Fibroblast of skin of right biceps (primary cell): ENCODE results near the gene CLDN1.

Source experiments
- DNase-seq: peaks from one replicate; pipeline ENCODE4 v3.0.0-alpha.2; 2013

CLDN1 gene, protein sequence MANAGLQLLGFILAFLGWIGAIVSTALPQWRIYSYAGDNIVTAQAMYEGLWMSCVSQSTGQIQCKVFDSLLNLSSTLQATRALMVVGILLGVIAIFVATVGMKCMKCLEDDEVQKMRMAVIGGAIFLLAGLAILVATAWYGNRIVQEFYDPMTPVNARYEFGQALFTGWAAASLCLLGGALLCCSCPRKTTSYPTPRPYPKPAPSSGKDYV

DNA sequence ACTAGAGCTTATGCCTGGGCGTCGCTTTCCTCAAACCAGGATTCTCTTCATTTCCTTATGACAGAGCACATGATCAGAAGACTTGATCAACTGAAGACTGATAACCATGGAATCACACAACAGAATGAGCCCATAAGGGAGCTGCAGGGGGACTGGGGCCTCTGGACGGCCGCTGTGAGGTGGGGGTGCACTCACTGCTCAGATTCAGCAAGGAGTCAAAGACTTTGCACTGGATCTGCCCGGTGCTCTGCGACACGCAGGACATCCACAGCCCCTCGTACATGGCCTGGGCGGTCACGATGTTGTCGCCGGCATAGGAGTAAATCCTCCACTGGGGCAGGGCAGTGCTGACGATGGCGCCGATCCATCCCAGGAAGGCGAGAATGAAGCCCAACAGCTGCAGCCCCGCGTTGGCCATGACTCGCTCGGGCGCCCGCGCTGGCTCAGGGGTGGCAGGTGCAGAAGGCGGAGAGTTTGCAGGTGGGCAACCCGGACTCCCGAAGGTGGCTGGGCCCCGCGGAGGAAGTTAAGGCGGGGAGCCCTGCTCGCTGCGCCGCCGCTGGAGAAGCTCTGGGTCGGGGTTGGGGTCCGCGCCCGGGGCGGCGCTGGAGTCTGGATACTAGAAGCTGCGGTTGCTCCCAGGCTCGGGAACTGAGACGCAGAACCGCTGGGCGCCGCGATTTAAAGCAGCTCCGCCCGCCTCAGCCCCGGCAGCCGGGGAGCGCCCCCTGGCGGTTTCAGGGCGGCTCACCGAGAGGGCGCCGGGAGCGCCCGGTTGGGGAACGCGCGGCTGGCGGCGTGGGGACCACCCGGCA is at the start of gene CLDN1:
Gene CLDN1, minus strand, starts transcription at position 658 of the 815 bp plus-strand sequence. Its CDS starts 240 bp downstream, at position 418.
- peak; percentile 71 for DNase-seq

DNA sequence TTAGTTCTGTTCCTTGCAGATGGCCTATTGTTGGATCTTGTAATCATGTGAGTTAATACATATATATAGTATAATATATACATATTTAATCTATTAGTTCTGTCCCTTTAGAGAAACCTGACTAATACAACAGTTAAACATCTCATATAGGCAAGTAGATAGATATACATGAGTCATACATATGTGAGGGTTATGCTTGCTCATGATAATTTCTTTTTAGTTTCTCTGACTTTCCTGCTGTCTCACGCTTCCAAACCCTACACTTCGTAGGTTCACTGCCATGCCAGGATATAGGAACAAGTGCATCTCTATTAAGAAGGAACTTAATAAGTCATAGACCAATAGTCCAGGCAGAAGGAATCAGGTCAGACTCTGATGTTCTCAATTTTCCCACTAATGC is 48.9 kb upstream of the CLDN1 start:
- no peak for DNase-seq

DNA sequence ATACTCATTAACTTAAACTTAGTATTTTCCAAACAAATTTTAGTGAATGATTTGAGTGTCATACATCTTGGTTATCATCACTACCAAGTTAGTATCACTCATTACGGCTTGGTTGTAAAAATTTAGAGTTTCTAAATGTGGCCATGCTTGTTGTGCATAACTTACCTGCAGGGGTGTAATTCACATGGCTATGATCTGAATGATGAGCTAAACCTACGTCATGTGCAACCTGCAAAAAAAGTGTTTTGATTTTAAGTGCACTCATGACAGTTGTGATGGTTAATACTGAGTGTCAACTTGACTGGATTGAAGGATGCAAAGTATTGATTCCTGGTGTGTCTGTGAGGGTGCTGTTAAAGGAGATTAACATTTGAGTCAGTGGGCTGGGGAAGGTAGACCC is 48.1 kb upstream of the CLDN1 start:
- DNase-seq = no peak

DNA sequence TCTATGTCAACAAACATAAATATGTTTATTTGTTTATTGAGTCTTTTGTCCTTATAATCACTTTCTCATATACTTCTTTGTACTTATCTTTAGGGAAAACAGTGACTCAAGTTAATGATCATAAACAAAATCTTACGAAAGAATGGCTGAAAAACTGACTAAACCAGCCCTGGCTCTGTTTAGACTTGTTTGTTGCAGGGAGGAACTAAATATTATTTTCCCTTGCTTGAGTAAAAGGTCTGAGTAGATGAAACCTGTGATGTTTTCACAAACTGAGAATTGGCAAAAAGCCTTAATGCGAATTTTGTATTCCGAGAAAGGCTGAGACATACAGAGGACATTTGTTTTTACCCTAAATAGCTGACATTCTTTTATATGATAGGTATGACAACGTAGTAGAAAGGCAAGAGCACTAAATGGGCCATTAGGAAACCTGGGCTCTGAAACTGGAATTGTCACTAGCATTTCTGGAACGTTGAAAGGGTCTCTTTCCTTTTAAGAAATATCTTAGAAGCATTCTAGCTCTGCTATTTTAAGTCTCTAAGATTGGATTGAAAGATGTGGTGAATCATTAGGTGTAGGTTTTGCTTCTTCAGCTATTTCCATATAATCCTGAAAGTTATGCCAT is 47.5 kb upstream of the CLDN1 start:
- DNase-seq = no peak

DNA sequence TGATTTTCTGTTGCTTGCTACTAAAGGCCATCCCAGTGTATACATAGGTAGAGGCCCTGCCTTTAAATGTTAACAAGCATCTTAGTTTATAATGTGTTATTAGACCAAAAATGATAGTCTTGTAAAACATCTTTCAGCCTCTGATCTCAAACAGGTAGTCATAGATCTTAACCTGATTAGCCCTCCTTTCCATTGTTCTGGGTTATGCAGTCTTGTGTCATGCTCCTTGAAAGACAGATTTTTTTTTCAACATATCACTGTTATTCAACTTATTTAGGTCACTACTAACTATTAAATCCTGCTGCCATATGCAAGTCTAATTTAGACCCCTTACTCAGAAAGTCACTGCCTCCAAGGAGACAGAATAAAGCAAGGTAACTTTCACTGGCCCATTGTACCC is 46.6 kb upstream of the CLDN1 start:
- no peak for DNase-seq

DNA sequence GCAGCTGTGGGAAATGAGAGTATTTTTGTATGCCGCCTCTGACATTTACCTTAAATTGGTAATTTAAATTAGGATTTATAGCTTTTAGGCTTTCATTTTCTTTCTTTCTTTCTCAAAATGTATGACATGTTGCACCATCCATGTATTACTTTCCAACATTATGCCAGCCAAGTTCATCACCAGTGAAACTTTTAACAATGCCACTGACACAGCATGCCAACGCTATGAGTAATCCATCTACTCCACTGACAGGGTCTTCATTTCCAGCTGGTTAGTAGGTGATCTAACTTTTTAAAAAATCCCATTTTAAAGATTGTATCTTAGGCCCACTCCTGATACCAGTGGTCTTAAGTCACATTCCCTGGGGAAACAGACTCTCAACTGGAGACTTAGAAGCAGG is 43.9 kb upstream of the CLDN1 start:
- peak; percentile 35 for DNase-seq

DNA sequence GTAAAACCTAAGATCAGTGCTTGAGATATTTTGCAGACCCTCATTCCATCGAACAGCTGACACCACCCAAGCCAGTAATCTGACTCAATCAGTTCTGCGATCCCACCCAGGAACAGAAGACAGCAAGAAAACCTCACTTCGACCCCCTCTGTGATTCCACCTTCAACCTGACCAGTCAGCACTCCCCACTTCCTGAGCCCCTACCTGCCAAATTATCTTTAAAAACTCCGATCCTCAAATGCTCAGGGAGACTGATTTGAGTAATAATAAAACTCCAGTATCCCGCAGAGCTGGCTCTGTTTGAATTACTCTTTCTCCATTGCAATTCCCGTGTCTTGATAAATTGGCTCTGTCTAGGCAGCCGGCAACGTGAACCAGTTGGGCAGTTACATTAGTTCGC is 40.0 kb upstream of the CLDN1 start:
- no peak for DNase-seq

DNA sequence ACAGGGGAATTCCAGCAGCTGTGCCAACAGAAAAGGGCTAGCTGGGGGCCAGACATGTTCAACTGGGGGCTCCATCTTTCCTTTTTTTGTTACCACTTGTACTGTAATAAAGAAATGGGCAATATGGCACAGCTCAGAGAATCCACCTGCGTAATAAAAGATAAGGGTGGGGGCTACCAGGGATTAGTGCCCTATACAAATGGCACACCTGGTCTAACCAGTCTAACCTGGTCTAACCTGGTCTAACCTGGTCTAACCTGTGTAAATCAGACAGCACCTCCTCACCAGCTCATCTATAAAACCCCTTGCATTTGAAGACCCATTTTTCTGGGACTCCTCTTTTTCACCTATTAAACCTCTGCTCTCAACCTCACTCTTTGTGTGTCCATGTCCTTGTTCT is 39.5 kb upstream of the CLDN1 start:
- DNase-seq = no peak

DNA sequence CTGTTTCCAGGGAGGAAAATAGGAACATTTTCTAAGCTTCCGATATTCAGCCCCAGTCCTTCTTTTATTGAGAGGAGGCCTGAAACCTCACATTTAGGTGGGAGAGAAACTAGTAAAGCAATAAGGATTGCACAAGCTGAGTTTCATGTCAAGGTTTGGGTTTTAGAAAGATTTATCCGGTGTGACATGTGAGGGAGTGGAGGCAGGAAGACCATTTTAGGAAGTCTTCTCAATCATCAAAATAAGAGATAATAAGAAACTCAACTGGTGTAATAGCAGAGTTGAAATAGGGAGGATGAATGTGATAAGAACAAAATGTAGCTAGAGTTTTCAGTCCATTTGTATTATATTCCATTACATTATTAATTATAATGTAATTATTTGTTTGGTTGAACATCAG is 38.0 kb upstream of the CLDN1 start:
- DNase-seq = no peak

DNA sequence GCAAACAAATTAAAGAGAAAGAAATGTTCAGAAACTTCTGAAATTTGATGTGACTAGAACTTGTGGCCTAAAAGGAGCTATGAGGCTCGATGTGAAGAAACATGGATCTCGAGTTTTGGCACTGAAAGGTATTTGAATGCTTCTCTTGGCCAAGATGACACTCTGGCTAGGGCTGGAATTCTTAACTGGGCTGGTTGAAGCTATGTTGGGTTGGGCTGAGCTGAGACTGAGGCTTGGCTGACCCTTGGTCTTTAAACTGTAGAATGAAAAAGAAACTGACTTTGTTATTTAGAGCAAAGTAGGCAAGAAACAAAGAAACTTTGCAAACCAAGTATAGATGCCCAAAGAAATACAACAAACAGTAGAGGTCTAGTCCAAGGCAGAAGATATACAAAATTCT is 37.6 kb upstream of the CLDN1 start:
- DNase-seq = no peak

DNA sequence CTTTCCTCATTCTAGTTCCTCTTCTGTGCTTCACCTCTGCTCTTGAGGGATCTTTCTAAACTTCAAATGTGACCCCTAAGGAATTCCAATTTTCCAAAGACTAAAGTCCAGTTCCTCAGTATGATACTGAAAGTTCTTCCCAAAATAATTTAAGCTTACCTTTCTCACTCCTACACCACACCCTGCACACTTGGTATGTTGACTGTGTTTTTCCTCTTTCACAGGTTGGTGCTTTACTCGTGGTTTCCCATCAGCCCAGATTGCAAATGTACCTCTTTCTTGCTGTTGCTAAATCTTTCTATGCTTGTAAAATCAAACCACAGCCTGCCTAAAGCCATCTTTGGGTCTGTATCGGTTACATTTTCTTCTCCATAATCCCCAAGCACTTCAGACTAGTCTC is 35.2 kb upstream of the CLDN1 start:
- DNase-seq = no peak

DNA sequence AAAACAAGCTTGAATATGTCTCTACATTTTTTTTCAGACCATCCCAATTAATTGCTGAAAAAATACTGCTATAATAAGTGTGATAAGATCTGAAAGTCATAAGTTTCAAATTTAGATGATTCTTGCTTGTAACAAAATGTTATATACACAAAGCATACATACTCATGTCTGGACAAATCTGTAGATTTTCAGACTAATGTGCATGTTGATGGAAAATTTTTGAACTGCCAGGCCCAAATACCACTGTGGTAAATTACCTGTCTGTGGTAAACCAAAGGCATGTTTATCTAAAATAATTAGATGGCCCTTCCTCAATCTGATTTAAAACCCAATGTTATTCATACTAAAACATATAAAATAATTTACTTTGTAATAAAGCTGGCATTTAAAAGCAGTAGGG is 34.0 kb upstream of the CLDN1 start:
- DNase-seq = no peak

DNA sequence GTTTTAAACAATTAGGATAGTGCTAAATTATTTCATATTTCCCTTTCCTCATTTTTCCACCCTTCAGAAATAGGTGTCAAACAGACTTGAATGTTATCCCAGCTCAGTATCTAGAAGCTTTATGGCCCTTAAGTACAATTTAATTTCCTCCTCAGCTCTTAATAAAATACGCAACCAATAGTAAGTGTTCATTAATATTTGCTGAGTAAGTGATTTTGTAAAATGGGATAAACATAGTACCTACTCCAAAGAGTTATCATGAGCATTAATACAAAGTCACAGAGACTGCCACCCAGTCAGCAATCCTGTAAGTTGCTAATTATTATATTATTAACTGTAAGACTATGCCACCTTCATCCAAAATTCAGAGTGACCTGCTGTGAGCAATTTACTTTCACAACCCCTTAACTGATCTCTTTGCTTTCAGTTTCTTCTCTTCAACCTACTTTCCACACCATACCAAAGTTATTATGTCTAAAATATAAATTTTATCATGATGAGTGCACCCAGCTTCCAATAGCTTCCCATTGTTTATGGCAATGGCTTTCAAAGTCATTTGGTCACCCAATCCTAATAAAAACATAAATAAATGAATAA is 30.7 kb upstream of the CLDN1 start:
- no peak for DNase-seq

DNA sequence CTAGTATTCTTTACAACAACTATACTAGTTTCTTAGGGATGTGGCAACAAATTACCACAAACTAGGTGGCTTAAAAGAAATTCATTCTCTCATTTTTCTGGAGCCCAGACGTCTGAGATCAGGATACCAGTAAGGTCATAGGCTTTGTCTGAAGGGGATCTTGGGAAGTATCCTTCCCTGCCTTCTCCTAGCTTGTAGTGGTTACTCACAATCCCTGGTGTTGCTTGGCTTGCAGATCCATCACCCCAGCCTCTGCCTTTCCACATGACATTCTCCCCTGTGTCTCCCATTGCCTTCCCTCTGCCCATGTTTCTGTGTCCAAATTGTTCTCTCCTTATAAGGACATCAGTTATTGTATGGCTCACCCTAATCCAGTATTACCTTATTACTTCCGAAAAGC is 24.3 kb upstream of the CLDN1 start:
- DNase-seq = no peak

DNA sequence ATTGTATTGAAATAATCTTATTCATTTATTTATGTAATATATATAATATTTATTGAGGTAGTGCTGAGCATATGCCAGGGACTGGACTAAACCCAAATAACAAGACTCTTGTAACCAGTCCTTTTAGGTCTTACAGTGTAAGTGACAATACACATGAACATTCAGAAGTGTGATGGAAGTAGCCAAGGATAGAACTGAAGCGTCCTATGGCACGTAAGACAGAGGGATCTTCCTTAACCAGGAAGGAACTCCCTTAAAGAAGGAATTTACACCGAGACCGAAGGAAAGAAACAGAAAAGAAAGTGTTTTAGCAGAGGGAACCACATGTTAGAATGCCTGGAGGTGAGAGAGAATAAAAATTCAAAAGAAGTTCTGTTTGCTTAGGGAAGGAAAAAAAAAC is 23.6 kb upstream of the CLDN1 start:
- DNase-seq = no peak

DNA sequence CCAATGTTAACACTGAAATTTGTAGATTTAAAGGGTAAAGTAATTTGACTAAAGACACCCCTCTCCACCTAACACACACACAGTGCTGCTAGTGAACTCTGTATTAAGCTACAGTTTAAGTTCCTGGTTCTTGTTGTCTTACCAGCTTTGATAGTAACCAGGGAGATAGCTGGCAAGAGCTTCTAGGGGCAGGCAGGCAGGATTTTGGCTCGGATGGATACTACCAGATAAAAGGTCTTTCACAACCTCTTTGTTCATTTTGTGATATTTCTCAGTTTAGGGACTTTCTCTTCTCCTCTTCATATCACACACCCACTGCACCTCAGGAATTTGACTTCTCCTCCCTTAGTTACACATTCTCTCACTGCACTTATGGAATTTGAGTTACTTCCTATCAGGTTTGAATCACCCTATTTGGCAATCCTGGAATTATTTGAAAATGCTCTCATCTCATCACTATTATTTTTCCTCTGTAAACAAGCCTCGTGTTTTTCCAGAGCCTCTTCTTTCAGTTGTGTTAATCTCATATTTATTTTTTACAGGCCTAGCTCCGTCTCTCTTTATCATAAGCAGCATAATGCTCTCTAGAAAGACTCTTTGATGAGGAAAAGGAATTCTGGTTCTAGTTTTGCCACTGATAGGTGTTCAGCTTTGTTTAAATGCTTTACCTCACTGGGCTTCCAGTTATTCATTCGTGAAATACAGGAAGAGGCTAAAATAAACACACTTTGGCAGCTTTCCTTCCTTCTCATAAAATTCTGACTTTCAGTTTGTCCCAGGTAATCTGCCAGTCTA is 23.0 kb upstream of the CLDN1 start:
- DNase-seq = peak; percentile 93

DNA sequence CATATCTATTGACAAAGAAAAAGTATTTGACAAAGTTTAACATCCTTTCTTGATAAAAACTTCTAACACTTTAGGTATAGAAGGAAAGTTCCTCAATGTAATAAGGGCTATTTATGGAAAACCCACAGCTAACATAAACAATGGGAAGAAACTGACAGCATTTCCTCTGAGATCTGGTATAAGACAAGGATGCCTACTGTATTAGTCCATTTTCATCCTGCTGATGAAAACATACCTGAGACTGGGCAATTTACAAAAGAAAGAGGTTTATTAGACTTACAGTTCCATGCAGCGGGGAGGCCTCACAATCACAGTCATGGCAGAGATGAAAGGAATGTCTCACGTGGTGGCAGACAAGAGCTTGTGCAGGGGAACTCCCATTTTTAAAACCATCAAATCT is 17.8 kb upstream of the CLDN1 start:
- DNase-seq = peak; percentile 44

DNA sequence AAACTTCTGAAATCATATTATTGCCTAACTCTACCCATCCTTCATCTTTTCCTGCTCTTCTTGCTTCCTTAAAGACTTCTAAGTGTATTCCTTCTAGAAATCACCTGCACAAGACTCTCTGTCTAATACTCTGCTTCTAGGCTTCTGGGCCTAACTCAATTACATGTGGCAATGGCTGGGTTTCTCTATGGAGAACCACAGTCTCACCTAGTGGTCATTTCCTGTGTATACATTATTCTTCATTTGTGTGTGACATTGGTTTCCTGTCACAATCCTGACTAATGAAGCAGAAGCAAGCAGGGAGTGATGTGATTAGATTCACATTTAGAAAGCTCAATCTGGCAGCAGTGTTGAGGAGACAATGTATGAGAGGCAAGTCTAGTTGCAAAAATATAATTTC is 16.9 kb upstream of the CLDN1 start:
- peak; percentile 75 for DNase-seq

DNA sequence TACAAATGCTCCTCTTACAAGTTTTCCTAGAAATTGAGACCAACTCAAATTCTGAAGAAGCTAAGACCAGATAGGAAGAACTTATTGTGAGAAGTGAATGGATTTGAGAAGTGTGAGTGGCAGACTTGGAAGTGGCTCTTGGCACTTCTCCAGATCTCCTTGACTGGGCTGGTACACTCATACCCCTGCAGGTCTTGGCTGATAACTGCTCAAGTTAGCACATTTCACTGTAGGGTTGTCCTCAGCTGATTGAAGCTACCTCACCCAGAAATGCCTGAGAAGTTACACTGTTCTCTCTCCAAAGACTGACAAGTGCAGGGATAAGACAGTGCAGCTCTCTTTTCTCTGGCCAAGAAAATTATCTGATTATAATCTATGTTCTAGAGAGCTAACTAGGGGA is 16.5 kb upstream of the CLDN1 start:
- DNase-seq = peak; percentile 31

DNA sequence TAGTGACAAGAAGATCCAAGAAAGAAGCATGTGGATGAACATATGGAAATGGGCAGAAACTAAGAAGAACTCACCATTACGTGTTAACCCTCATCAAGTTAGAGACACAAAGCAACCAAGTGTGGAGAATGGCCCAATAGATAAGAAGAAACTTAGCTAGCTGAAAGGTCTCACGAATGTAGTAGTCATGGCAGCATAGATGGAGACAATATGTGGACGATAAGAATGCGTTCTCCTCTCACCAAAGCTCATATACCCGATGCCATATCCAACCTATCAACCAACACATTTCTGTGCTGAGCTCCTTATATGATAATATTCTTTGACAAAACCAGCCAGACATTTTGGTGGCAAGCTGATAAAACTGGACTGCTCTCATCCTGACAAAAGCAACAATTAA is 15.1 kb upstream of the CLDN1 start:
- DNase-seq = no peak

DNA sequence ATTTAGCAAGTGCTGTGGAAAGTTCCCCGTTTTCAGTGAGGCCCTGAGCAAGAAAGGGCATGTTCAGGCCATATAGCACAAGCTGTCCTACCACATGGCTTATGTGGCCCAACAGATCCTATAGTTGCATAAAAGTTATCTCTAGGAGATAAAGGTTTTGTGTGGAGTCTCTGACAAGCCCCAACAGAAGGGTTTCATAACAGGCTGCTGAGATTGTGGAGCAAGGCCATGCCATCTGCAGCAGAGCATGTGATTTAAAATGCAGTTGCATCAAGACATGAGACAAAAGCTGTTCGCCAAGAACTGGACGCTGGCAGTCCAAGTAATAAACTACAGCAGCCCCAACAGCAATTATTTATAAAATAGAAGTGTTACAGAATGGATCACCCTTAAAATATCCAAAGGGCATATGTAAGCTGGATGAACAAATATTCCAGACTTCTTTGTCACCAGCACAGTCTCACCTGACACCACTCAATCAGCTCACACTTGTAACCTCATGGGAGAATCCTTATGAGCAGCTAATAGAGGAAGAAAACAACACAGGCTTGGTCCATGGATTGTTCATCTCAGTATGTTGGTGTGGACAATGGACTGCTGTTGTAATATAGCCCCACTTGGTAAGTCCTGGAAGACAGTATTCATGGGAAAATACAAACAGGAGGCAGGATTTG is 14.4 kb upstream of the CLDN1 start:
- no peak for DNase-seq

DNA sequence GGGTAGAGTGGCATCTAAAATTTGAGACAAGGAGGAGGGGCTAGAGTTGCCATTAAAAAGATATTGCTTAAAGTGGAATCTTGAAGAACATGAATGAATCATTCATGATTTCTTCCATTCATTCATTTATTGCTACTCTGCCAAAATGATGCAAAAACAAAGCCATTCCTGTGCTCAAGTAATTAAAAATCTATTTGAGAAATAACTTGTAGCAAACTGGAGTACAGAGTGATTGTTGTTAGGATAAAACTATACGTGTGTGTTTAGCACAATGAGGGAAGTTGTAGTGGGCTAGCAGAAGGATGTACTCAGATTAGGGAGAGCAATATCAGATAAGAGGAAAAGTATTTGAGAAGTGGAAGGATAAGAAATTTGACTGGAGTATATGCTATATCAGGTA is 11.7 kb upstream of the CLDN1 start:
- DNase-seq = no peak
